Stimulated activated CD8-positive, alpha-beta memory T cell treated with anti-CD3 and anti-CD28 coated beads, Interleukin-2, amount 100 ng/mL, for 1 hour (primary cell): ENCODE data around the gene CAPNS2.
"Not testable (repeated sequence)": the region's sequence is repeated elsewhere in the genome, so short reads cannot be mapped to it uniquely, and the experiment has no call there.

ENCODE experiments used
- DNase-seq, 2 donors: peaks; one replicate each; pipeline ENCODE4 v3.0.0-alpha.2; 2020; ENCODE audit warnings: low read depth in 2 of 2

The CAPNS2 gene

DNA sequence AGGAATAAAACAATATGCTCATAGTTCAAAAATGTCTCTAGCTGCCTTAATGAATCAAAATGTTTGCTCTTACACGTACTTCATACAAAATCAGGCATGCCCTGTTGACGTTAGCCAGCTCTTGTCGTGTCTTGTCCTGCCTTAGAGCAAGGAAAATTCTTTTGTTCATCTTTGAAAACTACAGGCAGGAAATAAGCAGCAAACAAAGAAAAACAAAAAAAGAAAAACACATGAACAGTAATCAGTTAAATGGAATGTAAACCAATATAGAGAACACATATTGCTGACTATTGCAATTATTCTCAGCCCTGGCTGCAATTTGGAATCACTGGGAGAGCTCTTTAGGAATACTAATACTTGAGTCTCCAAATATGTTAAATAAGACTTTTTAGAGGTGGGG is 1.7 kb downstream of the CAPNS2 start:
- DNase-seq = no peak

DNA sequence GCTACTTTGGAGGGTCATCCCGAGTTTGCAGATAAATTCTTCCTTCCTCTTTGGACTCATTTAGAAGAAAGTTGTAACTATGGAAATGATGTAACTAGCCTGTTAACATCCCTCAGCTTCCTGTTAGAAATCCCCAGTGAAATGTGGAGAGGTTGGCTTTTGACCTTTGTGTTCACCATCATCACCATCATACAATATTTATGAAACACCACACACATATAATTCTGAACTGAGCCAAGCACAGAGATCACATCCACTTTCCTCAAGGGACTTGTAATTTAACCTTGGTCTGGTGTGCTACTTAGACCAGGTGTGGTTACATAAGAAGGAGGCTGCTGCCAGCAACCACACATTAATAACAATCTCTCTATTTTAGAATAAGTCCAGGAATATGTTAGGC is 2.5 kb downstream of the CAPNS2 start:
- DNase-seq = no peak

DNA sequence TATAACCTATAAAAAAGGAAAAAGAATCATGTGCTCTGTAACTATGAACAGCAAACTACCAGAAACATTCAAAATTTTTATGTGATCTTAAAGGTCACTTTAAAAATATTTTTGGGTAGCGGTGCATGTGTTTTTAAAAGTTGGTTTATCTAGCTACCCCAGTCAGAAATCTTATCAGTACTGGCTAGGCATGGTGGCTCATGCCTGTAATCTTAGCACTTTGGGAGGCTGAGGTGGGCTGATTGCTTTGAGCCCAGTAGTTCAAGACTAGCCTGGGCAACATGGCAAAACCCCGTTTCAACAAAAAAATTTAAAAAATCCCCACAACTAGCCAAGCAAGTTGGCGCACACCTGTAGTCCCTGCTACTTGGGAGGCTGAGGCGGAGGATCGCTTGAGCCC is 3.7 kb downstream of the CAPNS2 start:
- DNase-seq = no peak

DNA sequence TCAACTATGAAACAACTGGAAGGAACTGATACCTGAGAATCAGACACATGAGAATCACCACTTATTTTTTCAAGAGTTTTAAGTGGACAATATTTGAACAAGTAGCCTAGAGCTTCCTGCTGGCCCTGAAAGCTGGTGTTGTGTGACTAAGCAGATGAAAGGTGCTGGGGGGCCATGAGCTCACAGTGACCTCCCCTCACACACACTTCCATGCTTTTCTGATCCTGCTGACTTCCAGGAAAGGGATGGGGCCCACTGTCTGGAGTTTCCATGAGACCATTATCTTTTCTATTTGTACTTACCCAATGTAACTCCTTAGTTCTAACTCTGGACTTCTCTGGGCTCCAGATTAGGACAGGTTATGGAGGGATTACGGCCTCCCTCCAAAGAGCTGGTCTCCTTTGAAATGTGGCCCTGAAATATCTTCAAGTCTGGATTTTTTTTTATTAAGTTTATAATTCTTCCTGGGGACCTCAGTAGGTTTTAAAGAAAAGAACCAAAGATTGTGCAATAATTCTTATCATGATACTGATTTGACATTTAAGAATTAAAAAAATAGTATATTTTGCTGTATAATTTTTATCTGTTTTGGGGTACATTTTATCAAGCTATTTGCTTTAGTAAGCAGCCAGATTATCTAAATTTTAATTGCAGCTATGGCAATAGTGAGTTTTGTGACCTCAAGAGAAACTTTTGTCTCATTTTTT is 4.9 kb downstream of the CAPNS2 start:
- no peak for DNase-seq

DNA sequence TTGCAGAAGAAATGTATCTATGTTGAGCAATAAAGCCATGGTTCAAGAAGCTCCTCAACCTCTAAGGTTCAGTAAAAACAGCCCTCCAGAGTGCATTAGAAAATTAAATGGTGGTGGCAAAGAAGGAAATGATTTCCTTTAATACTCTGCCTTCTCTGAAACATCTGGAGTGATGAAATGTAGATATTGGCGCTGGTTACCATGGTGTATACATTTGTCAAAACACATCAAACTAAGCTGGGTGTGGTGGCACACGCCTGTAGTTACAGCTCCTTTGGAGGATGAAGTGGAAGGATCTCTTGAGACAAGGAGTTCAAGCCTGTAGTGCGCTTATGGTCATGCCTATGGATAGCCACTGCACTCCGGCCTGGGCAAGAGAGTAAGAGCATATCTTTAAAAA is 6.0 kb downstream of the CAPNS2 start:
- DNase-seq = no peak

DNA sequence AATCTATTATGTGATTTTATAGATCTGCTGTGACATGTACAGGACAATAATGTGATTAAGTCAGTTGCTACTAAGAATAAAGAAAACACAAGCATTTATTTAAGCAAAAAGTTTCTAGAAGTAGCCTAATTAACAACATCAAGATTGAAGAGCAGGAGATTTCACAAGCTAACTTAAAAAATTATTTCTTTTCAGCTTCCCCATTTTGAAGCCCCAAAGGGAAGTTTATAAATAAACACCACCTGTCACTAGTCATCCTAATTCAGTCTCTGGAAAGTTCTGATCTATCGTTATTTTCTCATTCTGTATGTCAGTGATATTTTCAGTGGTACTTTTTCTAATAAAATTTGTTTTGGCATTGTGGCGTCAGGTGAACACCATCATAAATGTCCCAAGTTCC is 8.3 kb downstream of the CAPNS2 start:
- DNase-seq = no peak

DNA sequence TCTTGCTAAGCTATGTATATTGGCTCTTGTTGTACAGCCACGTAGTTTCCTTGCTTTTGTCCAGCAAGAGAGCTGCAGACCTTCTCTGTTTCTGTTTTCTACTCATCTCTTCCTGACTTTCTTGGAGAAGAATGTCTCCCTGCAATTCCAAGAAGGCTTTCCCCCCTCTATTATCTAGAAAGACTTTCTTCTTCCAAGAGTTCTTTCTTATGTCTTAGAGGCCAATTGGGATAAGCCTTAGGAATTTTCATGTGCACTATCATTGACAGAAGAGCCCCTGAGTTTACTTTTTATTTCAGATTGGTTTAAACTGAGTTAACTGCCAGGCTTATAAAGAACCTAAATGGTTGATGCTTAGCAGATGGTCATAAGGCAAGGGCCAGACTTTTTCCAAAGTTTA is 9.0 kb downstream of the CAPNS2 start:
- DNase-seq = no peak

DNA sequence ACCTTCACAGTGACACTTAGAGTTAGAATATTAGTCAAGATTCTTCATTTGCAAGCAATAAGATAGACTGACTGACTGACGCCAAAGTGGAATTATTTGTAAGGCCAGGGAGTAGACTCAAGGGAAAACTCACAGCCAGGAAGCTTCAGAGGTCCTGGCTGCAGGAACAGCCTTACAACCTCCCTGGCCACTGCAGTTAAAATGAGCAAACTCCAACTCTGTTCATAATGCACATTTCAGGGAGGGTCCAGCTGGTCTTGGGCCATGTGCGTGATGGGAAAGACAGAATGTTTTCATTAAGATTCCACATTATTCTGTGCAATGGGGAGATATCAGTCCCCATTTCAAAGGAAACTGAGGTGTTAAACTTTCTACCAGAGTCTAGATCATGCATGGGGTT is 9.9 kb downstream of the CAPNS2 start:
- DNase-seq = no peak

DNA sequence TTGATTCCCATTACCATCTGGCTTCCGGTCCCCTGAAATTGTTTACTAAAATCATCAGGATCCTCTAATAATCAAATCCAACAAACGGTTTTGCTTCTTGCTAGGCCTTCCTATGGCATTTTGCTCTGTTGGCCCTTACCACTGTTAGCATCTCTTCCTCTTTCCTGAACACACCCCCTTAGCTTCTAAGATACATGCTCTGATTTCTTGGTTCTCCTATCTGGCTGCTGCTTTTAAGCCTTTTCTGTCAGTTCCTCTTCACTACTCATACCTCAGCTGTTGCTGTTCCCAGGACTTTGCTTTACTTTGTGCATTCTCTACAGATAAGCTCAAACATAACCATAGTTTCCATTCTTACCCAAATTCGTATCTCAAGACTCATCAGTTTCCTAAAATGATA is 11.4 kb downstream of the CAPNS2 start:
- no peak for DNase-seq

DNA sequence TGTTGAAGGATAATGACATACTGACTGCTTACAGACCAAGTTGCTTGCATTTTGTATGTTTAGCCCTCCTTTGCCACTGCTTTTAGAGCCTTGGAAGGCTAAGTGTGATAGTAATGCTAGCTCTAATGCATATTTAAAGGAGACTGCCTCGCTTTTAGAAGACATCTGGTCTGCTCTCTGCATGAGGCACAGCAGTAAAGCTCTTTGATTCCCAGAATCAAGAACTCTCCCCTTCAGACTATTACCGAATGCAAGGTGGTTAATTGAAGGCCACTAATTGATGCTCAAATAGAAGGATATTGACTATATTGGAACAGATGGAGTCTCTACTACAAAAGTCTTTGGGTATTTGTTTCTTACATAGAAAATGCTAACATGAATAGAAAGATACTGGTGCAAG is 19.1 kb downstream of the CAPNS2 start:
- no peak for DNase-seq

DNA sequence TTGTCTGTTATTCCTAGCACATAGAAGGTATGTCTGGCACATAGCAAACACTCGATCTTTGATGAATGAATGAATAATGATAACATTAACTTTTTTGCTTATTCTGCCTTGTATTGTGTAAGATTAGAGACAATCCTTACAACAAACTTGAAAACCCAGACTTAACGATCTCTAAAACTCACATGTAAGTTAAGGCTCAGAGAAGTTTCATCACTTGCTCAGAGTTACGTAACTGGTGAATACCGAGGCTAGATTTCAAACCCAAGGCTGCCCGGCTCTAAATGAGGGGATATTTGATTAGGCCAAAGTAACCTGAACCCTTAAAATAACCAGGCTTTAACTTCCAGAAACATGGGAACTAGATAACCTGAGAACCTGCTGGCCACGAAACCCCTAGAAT is 22.3 kb downstream of the CAPNS2 start:
- no peak for DNase-seq

DNA sequence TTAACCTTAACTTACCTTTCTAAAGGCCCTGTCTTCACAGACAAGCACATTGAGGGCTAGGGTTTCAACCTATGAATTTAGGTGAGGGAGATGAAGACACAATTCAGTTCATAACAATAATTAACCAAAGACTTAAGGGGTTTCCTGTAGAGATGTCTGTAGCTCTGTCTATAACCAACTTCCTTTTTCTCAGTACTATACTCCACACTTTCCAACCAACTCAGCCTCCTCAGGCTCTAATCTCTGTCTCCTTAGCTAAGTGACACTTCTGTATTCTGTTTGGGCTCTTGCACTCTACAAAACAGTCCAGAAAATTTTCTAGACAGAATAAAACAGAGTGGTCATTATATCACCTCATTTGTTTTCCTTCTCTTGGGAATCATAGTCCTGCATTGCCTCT is 25.8 kb downstream of the CAPNS2 start:
- no peak for DNase-seq

DNA sequence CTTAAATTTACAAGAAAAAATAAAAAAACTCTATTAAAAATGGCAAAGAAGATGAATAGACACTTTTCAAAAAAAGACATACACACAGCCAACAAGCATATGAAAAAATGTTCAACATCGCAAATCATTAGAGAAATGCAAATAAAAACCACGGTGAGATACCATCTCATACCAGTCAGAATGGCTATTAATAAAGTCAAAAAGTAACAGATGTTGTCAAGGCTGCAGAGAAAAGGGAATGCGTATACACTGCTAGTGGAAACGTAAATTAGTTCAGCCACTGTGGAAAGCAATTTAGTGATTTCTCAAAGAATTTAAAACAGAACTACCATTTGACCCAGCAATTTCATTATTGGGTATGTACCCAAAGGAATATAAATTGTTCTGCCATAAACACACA is 31.4 kb downstream of the CAPNS2 start:
- DNase-seq = no peak

DNA sequence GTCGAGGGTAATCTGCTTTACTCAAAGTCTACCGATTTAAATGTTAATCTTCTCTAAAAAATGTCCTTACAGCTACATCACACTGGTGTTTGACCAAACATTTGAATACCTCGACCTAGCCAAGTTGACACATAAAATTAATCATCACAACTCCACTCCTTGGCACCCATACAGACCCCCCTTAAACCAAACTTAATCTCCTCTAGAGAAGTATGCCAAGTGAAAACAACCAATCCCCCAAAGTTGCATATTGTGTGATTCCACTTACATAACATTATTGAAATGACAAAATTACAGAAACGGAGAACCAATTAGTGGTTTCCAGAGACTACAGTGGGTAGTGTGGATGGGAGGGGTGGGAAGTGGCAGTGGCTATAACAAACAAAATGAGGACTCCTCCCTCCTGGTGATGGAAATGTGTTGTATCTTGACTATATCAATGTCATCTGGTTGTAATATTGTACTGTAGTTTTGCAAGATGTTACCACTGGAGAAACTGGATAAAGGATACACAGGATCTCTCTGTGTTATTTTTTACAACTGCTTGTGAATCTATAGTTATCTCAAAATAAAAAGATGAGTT is 39.4 kb downstream of the CAPNS2 start:
- DNase-seq = no peak

DNA sequence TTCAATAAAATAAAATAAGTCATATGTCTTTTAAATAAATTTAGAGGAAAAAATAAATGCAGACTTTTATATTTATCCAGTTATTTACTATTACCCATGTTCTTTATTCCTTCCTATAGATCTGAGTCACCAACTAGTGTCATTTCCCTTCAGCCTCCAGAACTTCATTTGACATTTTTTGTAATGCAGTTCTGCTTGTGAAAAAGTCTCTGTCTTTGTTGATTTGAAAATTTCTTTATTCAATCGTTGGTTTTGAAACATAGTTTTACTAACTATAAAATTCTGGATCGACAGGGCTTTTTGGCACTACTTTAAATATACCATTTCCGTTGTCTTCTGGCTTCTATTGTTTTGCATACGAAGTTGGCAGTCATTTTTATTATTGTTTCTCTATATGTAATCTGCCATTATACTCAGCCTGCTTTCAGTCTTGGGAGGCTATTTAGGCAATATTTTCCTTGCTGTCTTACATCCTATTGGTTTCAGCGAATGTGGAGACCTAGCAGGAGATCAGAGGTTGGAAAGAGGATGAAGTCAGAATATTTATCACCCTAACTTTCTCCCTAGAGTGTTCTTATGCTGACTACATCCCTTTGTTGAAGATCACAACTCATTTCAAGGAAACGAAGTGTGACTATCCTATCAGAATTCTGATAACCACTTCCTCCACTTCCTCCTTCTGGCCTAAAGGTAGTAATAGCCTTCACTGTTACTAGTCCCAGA is 47.3 kb downstream of the CAPNS2 start:
- DNase-seq = no peak

DNA sequence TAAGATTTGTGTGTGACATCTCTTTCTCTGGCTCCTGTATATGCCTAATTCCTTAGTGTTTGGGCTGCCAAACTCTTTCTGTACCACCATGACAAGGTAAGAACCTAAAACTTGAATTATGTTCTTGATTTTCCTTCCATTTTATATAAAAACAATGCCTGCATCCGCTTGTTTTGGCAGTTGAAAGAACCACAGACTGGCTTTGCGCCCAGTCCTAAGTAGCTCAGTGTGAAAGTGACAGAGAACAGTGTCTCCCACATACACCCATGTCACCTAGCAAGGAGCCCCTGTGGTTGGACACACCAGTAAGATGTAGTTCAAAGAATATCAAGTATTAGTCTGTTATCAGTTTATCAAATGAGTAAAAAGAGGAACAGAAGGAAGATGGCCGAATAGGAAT is 48.6 kb downstream of the CAPNS2 start:
- DNase-seq = no peak

DNA sequence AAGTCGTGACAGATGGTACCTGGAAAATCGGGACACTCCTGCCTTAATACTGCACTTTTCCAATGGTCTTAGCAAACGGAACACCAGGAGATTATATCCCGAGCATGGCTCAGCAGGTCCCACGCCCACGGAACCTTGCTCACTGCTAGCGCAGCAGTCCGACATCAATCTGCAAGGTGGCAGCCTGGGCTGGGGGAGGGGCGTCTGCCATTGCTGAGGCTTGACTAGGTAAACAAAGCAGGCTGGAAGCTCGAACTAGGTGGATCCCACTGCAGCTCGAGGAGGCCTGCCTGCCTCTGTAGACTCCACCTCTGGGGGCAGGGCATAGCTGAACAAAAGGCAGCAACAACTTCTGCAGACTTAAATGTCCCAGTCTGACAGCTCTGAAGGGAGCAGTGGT is 49.2 kb downstream of the CAPNS2 start:
- not testable (repeated sequence) for DNase-seq
